NCI-H82 (cell line): ENCODE measurements around the gene ADAM23.
A peak's percentile ranks its signal among the peaks of the same experiment; 100 is the strongest.

Experiments
- DNase-seq: peaks from one replicate; lab custom pipeline; 2025; lab: John Stamatoyannopoulos, UW

ADAM23 gene

DNA sequence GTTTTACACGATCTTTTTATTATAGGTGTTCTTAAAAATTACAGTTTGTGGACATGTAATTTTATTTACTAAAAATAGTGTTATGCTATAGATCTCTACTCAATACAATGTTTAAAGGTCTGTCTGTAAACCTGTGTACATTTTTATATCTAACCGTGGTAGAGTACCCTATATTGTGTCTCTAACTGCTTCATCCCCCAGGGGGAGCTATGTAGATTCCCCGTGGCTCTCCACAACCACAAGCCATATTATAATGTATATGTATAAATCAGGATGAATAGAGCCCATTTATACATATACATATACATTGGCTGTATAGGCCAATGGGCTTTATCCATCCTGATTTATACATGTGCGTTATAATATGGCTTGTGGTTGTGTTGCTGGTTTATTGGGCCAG, 59.4 kb downstream of the ADAM23 start:
- peak; percentile 26 for DNase-seq

DNA sequence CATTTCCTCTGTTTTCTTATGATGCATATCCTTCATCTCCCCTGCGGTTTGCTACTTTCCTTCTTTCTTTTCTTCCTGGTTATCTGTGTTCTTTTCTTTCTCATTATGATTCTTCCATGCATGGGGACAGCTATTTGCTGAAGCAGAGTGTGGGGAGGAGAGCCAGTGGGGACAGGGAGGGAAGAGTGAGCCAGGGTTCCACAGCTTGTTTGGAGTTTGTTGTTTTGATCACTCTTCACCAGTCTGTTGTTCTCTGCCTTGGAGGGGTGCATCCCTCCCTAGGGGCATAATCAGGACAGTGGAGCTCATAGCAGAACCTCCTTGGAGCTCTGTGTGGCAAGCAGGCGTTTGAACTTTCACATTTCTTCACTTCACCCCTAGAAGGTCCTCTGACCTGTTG, 68.0 kb downstream of the ADAM23 start:
- no peak for DNase-seq

DNA sequence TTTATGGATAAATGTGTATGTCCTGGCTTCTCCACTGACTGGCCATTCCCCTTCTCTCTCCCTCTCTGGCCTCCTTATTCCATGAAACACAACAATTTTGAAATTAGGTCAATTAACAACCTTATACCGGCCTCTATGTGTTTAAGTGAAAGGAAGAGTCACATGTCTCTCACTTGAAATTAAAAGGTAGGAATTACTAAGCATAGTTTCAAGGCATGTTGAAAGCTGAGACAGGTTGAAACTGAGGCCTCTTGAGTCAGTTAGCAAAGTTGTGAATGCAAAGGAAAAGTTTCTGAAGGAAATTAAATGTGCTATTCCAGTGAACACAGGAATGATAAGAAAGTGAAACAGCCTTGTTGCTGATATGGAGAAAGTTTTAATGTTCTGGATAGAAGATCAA, 69.7 kb downstream of the ADAM23 start:
- no peak for DNase-seq

DNA sequence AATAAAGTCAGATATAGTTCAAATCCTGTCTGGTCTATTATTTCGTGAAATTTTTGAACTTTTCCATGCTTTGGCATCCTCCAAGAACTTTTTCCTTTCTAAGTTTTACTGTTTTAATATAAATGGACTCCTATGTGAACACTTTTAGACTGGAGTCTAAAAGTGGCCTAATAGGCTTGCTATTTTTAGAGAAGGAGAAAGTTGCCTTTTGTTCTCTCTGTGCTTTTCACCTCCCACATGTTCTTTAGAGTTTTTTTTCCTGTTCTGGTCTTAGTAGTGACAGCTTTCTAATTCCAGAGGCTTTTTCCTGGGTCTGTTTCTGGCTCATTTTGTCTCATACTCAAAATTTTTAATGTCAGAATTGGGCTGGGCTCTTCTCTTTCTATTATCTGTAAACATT, 72.2 kb downstream of the ADAM23 start:
- no peak for DNase-seq

DNA sequence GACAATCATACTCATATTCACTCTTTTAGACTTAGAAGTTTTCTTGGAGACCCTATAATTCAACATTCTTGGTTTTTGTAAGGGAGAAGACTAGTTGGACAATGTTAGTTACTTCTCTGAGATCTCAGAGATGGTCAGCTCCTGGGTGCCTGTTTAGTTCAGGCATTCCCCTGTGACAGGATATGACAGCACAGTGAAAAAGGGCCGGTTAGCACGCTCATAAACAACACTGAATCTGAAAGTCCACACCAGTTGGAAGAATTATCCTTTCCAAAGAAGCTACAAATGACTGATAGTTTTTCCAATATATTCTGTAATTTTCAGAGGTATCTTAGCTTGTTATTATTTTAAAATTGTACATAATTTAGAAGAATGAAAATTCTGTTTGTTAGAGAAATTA, 75.7 kb downstream of the ADAM23 start:
- DNase-seq: no peak

DNA sequence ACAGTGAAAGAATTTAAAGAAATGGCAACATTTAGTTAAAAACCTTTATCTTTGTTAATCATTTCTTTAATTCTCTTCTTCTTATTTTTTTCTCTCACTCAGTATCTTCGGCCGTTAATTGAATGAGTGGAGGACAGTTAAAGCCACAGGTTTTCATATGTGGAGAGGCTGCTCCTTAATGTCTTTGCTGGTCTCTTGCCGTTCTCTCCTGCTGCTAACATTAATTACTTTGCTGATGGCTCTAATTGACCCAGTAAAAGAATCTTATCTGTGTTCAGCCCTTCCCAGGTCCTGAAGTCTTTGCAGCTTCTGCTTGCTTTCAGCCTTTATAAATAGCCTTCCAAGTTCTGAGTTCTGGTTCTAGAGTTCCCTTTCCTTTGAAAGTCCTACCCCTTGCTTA, 77.1 kb downstream of the ADAM23 start:
- no peak for DNase-seq

DNA sequence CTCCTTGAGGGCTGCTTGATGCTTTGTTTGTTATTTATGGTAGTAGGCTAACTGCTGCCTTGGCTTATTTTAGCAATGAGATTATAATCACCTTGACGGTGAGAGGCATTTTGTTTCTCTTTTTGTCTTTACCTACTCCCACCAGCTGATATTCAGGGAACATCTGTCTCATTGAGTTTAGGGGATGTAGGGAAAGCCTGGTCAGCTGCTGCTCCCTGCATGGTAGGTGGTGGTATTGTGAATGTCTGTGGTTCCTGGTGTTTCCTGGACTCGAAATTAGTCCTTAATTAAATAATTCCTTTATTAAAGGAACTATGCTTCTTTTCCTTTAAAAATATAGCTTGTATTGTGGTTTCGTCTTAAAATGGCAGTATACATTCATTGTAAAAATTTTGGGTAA, 77.8 kb downstream of the ADAM23 start:
- DNase-seq: peak; percentile 50

DNA sequence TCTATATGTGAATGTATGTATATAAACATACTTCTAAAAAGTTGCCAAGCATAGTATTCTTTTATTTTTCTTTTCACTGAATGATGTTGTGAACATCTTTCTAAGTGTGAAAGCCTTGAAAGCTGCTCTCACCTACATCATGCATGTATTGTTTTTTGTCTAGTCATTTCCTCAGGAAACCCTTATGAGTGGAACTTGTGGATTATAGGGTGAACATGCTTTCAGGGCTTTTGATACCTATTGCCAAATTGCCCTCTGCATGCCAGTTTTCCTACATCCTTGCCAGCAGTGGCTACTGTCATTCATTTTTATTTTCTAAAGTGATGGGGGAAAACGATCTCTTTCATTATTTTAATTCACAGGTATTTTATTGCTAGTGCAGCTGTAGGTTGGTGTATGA, 78.3 kb downstream of the ADAM23 start:
- no peak for DNase-seq

DNA sequence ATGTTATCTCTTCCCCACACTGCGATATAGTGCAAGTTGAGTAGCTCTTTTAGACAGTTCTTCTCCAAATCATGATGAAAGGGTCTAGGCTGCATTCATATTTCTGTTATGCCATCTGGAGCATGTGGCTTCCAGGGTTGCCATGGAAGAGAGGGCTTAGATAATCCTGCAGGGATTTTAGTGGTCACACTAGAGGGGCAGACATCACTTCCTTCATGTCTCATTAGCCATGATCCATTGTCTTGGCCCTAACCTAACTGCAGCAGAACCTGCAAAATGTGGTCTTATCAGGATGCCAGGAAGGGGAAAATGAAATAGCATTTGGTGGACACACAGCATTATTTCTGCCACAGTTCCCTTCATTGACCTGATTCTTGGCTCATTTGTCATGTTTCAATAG, 83.1 kb downstream of the ADAM23 start:
- DNase-seq: peak; percentile 37

DNA sequence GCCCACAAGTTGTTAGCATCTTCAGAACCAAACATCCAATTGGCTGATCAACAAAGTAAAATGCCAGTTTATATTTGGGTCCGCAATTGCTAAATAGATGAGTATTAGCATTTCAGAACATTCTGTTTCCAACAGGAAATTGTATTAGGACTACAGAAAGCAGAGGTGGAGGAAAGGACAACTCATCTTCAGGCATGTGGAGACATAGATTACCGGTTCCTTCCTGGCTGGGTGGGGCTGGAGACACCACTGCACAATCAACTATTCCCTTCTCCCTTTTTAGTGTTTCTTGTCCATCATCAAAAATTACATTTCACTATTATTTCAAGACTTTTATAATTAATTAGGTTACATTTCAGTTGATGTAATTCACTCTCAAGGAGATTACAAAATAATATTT, 83.8 kb downstream of the ADAM23 start:
- DNase-seq: no peak

DNA sequence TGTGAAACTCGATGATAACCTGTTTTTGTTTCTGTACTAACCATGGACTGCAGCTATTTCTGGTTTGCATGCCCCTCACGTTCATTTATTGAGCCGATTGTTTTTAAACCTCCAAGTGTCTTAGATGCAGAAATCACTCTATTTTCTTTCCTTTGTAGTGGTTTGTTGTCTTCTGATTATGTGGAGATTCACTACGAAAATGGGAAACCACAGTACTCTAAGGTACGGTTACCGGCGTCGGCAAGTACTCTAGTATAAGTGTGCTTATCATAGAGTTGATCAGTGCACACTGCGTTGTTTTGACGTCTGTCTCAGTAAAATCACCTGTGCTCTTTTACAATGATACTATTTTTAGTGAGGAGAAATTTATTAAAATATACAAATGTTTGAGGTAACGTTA, 87.4 kb downstream of the ADAM23 start:
- no peak for DNase-seq

DNA sequence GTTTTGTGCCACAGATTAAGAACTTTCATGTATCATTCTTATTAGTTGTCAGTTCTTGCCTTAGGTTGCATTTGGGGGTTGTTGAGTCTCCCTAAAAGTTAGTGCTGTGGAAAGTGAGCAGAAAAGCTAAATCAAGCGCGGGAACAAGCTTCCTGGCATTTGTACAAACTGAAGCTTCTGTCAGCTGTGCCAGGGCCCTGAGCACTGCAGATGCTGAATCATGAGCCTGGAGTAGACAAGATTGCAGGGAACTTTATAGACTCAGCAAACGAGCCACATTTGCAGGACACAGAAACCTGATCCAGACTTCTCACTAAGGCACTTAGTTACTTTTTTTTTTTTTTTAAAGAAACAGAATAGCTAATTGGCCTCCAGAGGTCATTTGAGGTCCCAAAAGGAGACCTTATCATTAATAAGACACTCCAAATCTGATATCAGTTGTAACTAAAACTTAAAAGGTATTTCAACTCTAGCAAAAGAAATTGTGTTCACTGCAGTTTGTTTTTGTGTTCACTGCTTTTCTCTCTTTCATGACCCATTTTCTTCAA, 88.7 kb downstream of the ADAM23 start:
- DNase-seq: no peak

DNA sequence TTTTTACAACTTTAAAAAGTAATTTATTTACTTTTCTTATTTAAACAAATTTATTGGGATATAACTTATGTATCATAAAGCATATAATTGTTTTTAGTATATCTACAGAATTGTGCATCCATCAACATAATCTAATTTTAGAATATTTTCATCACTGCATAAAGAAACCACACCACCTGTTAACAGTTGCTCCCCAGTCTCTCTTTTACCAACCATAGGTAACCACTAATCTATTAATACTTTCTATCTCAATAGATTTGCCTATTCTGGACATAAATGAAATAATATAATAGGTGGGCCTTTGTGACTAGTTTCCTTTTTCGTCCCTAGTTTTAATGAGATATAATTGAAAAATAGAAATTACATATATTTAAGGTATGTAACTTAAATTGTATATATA, 90.6 kb downstream of the ADAM23 start:
- DNase-seq: no peak

DNA sequence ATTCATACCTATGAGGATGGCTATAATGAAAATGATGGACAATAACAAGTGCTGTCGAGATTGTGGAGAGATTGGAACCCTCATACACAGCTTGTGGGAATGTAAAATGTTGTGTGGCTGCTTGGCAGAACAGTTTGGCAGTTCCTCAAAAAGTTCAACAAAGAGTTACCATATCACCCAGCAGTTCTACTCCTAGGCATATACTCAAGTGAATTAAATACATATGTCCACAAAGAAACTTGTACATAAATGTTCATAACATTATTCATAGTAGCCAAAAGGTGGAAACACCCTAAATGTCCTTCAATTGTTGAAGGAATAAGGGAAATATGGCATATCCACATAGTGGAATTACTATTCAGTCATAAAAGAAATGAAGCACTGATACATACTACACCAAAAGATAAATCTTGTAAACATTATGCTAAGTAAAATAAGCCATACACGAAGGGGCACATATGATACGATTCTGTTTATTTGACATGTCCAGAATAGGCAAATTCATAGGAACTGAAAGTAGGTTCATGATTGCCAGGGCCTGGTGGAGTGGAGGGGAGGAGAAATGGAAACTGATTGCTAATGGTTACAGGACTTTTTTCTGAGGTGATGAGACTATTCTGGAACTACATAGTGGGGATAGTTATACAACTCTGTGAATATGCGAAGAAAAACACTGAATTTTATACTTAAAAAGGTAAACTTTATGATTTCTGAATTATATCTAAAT, 92.1 kb downstream of the ADAM23 start:
- DNase-seq: no peak

DNA sequence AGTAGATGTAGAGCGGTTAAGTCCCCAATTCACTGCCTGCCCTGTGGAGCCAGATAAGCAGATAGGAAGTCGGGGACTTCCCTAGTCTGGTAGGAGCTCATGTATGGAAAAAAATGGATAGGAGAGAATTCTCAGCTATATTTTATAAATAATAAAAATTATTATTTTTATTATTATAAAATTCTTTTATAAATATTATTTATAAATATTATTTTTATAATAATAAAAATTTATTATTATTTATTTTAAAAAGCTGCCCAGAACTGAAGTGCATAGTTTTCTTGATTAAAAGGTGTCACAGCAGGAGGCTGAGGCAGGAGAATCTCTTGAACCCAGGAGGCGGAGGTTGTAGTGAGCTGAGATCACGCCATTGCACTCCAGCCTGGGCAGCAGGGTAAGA, 97.4 kb downstream of the ADAM23 start:
- no peak for DNase-seq

DNA sequence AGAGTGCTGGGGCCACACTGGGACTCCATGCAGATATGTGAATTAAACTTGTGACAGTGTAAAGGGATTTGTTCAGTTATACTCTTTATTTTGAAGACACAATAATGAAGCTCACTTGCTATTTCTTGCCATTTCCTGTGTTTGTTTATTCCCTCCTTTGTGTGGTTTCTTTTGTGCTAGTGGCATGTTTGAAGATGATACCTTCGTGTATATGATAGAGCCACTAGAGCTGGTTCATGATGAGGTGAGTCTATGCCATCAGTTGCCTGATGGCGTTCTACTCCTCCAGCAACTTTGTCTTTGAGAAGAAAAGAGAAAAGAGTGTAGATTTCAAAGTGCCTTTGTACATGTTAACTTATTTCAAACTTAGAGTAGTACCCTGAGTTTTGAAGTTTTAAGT, 99.7 kb downstream of the ADAM23 start:
- no peak for DNase-seq

DNA sequence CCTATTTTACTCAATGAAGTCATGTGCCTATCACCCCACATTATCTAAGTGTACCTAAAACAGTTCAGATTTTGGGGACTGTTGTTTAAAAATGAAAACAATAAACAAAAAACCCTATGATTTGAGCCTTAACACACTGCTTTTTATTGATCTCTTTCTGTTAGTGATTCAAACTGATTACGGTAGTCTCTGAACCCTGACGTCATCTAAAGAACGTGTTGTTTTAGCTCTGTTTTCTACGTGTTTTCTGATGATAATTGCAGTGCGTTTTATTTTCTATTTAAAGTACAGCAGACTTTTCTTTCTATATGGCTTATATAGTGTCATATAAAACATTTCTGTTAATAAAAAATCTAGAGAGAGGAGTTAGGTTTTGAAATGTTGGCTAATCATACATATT, 105.1 kb downstream of the ADAM23 start:
- no peak for DNase-seq

DNA sequence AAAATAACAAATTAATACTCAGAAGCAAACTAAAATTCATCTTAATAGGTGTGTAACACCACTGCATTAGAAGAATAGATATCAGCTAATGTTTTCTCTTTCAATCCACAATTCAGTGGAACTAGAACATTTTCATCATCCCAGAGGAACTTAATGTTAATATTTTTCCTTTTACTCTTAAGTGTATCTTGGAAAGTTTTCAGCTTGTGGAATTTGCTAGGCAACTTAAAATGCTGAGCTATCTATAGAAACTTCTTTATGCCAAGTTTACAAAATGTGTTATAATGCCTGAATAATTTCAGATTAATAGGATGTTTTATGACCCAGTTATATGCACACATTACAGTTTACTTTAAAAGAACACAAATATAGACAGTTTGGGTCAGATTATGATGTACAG, 112.4 kb downstream of the ADAM23 start:
- no peak for DNase-seq

DNA sequence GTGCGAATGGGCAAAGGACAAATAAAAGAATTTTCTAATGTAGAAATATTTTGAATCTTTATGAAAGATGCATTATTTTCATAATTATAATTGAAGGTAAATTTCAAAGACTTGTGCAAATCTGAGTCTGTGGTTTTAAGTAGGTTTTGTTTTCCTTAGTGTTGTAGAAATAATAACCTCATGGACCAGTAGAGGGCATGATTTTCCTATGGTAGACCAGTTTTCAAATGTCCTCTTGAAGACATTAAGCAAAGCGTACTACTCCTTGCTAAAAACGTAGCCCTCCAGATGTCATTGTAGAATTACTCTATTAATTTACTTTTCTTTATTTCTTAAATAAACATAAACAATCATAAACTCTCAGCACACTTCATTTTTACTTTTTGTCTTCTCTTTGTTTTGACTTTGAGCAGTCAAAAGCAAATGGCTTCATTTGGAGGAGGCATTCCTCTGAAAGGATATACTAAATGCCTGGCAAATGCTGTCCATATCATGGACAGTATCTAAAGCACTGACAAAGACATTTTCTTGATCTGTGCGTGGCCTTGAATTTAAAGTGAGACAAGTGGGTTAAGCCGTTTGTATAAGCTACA, 113.1 kb downstream of the ADAM23 start:
- peak; percentile 79 for DNase-seq

DNA sequence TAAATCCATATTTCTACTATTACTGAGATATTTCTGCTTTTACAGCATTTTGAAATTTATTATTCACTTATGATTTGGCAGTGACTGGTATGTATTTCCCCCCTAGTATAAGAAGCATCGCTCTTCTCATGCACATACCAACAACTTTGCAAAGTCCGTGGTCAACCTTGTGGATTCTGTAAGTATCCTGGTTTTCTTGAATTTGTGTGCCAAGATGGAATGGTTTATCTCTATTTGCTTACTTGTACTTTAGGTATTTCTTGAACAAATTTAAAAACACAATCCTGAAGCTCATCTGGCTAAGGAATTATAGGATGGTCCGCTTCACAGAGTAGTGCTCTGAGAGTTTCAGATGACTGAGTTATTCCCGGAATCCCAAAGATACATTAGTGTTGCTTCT, 114.0 kb downstream of the ADAM23 start:
- DNase-seq: no peak

DNA sequence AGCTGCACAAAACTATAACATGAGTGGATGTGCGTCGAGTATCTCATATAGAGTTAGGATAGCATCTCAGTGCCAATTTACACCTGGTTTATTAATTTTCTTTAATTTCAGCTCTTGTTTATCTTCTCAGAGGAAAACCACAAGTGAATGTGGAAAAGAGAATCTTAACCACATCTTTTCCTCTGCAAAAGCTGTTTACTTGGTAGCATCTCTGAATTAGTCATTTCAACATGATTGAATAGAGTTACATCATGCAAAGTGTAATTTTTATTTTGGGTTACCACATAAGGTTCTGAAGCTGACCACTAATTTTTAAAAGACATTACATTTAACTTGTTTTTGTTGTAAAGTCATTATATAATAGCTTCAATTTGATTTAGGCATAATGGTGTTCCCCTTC, 115.2 kb downstream of the ADAM23 start:
- no peak for DNase-seq

DNA sequence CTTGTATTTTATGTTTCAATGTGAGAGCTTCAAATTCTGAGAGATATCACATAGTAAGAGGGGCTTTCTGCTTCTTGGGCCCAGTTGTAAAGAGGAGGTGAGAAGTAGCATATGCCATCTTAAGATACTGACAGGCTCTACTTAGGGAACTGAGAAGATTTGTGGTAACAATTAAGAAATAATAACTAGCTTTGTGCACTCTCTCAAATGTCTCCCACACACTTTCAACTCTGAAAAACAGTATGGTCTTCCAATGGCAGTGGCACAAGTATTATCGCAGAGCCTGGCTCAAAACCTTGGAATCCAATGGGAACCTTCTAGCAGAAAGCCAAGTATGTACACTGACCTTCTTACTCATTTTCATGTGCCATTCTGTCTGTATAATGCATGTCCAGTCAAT, 118.6 kb downstream of the ADAM23 start:
- DNase-seq: no peak

DNA sequence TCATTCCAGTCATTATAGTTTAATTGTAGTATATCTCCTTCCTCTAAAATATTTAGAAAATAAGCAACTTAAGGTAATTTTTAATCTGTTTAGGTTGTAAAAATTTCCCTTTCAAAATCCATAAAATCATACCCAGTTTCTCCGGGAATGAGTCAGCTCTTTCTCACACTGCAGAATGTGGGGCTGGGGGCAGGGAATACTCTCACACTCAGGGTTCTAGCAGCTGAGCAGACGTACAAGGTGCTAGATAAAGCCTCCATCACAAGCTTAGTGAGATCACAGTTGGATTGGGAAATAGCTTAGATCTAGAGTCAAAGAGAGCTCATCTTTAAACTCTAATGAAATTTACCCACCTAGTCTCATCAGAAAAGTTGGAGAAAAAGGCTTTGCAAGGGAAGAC, 119.0 kb downstream of the ADAM23 start:
- DNase-seq: no peak

DNA sequence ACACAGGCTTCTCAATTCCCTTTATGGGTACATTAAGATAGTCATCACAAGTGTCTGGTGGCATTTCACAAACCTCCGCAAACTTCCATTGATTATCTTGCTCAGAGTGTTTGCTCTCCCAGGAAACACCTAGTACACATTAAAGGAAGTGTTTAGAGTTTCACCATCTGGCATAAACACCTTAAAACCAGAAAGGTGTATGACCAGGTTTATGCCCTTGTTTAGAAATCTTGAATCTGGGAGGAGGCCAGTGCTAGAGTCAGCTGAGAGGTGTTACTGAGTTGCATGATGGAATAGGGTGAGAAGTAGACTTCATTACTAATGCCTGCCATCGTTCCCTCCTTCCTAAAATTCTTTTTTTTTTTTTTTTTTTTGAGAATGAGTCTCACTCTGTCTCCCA, 120.0 kb downstream of the ADAM23 start:
- no peak for DNase-seq
